GM10266 (cell line): ENCODE measurements around the gene AGBL4.

Experiments
- DNase-seq: peaks from one replicate; pipeline ENCODE4 v3.0.0; 2012; ENCODE audit errors: extremely low spot score
- TF ChIP-seq, protein P1 (sequence below): IDR thresholded peaks from 2 replicates; pipeline ENCODE4 v1.5.1; 2012; ENCODE audit warnings: mild to moderate bottlenecking, low read depth; ENCODE audit not compliant: control insufficient read depth, insufficient read depth; ENCODE audit errors: missing control alignments

Gene AGBL4

DNA sequence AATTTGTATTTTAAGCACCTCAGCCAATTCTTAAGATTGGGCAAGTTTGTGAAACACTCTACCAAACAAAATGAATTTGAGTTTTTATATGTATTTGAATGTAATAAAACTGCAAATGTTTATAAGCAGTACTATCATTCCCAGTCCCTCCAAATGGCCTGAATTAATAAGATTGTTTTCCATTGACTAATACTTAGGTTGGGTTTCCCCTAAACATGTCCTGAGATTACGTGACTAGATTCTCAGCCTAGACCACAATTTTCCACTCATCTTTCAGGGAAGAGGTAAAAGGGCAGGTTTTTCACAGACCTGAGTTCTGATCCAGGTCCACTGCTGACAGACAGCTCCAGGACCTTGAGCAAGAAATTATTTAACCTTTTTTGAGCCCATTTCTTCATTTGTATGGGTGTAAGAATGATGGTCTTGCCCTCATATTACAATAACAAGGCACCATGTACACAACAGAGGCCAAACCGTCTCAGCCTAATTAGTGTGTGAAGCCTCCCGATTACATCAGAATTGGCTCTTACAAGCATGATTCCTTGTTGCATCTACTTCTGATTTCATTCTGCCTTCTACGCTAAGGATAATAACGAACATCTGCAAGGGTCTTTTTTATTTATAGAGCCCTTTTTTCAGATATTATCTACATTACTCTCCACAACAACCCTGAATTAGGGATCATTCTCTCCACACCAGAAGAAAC, 1298.3 kb downstream of the AGBL4 start:
- TF ChIP-seq, protein P1, sequence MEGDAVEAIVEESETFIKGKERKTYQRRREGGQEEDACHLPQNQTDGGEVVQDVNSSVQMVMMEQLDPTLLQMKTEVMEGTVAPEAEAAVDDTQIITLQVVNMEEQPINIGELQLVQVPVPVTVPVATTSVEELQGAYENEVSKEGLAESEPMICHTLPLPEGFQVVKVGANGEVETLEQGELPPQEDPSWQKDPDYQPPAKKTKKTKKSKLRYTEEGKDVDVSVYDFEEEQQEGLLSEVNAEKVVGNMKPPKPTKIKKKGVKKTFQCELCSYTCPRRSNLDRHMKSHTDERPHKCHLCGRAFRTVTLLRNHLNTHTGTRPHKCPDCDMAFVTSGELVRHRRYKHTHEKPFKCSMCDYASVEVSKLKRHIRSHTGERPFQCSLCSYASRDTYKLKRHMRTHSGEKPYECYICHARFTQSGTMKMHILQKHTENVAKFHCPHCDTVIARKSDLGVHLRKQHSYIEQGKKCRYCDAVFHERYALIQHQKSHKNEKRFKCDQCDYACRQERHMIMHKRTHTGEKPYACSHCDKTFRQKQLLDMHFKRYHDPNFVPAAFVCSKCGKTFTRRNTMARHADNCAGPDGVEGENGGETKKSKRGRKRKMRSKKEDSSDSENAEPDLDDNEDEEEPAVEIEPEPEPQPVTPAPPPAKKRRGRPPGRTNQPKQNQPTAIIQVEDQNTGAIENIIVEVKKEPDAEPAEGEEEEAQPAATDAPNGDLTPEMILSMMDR, result no peak

DNA sequence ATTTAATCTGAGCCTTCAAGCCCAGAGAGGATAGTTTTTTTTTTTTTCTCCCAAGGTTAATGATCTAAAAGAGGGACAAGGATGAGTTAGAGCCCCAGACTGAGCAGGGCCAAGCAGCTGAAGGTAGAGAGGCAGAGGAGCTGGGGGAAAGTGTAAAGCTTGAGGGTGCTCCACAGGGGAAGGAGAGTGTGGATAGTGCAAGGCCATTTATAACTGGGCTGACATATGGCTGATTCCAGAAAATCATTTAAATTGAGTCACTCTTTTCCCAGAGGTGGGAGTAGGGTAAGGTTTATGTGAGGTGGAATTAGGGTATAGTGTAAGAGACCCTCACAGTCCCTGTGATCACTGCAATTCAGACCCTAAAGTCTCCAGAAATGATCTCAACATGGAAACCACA, 1302.8 kb downstream of the AGBL4 start:
- DNase-seq, result no peak
- TF ChIP-seq, protein P1, result no peak

More for the DNA sequence above, 1298.3 kb downstream of the AGBL4 start:
- no peak for DNase-seq

- no peak for DNase-seq
- TF ChIP-seq, protein P1, result no peak
Observed at GRCh38 chr1:48718705-48719104, 1305.0 kb downstream of the AGBL4 start.

GRCh38 chr1:48718116-48718630, 1305.6 kb downstream of the AGBL4 start:
- DNase-seq, result no peak
- TF ChIP-seq, protein P1, result no peak

GRCh38 chr1:48717082-48717481, 1306.7 kb downstream of the AGBL4 start:
- no peak for DNase-seq
- TF ChIP-seq, protein P1, result no peak

DNA sequence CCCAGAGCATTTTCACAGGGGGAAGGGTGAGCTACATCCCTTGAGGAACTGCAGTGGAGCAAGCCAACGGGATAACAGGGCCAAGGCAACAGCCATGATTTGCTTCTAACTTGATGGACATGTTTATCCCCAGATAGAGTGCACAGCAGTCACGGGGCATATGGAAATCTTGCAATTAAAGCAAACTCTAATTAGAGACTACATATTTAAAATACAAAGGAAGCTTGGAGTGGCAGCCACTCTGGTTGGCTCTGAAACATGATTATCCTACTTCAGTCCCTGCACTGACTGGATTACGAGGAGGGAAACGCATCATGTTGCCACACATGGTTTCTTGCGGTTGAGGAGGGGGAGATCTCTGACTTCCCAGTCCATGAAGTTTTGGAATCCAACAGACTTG, 1307.8 kb downstream of the AGBL4 start:
- TF ChIP-seq, protein P1, result no peak
- no peak for DNase-seq

DNA sequence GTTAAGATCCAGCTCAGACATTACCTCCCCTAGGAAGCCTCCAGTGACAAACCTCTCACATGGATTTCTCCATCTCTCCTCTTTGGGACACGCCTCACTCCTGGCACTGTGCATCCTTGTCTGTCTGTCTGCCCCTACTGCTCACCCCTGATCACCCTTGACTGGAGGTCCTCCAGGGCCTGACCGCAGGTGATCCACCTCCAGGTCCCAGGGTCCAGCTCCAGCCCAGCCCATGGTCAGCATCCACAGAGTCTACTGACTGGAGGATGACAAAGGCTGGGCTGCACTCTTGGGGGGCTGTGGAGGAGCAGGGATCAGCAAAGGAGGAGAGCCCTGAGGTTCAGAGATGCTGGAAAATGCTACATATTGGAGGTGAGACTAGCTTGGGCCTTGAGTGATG, 1312.8 kb downstream of the AGBL4 start:
- DNase-seq, result no peak
- TF ChIP-seq, protein P1, result no peak
